Activated CD4-positive, alpha-beta T cell treated with anti-CD3 and anti-CD28 coated beads, Interleukin-2, amount 50 U/mL, for 16 hours (primary cell): ENCODE data around the gene CD244.

Experiments used
- DNase-seq: peaks from one replicate; pipeline ENCODE4 v3.0.0-alpha.2; 2020

Gene CD244

GRCh38 chr1:160841079-160841478 lies 21.6 kb downstream of the CD244 start:
- DNase-seq: no peak

DNA sequence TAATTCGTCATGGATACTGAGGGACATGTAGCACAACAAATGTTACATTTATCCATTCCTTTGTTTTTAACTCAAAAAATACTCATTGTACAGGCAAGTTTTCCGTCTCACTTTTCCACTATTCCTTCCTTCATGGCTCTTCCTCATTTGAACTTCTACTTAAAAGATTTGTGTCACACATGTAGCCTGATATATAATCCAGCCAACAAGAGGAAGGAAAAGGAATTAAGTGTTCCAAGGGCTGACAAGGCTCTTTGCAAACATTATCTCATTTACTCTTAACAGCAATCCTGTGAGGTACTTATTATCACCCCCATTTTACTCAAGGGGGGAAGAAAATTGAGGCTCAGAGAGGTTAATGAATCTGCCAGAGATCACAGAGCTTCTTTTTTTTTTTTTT lies 22.9 kb downstream of the CD244 start:
- no peak for DNase-seq

DNA sequence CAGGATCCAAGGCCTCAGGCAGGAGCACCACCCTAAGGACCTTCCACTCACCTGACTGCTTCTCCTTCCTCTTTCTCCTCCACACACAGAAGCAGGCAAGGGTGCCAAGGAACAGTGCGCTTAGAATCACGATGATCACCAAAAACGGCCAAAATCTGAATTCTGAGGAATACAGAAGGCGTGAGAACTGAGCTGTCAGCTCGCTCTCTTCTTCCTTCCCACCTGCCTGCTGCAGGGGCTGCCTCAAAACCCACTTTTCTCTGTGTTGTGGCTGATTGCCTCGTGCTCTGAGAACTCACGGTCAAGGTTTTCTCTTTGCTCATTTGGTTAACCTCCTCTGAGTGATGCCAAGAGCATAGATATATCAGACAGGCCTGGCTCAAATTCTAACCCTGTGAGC lies 23.8 kb downstream of the CD244 start:
- DNase-seq: no peak

- peak; percentile 94 for DNase-seq
Observed at GRCh38 chr1:160837558-160838205, 25.0 kb downstream of the CD244 start.

DNA sequence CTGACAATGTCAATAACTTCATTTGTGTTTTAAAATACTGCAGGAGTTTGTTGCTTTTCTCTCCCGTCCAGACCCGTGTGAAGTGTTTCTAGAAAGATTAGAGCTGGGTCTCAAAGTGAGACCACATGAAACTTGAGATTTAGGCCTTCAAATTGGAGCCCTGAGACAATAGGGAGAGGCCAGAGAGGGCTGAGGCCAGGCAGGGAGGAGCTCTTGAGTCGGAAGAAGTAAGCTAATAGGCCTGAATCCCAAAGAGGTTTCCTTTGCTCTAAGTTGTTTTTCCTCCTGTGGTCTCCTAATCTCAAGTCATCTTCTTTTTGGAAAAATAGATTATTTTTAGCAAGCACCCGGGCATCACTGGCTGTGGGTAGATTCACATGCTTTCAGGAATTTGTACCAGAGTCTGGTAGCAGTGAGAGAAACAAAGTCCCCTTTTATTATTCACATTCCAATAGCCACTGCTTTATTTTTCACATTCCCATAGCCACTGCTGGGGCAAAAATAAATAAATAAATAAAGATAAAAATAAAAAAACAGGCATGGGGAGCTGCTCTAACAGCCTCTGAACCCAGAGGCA lies 25.6 kb downstream of the CD244 start:
- no peak for DNase-seq

DNA sequence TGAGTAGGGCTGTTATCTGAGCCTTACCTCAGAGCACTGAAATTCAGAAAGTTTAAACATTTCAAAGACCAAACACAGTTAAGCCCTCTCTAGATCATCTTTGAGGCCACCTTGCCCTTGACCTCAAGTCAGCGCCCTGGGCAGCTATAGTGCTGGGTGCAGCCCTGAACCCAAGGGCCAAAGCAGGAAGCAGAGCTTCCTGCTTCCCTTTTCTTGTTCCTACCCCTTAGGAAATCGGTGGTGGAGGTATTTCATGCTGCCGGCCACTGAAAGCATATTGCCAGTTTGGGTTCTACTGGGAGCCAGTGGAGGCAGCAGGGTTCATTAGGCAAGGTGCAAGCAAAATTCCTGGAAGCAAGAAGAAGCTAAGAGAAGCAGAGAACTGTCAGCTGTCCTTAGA lies 26.1 kb downstream of the CD244 start:
- DNase-seq: no peak

DNA sequence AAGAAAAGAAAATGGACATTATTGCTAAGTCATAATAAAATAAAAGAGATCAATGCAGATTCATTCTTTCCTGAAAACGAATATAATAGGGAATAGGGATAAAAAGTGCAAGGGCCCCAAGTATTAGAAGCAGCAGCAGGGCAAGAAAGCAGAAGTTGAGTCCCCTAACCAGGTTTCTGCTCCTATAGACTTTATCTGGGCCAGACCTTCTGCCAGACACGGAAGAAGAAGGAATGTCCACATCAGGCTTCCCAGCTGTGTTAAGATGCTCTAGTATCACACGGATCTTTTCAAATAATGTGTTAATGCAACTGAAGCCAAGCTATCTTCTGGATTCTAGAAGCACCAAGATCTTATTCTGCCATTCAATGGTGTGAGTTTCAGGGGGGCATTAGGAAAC lies 26.9 kb downstream of the CD244 start:
- no peak for DNase-seq

GRCh38 chr1:160834945-160835565 lies 27.6 kb downstream of the CD244 start:
- peak; percentile 68 for DNase-seq

DNA sequence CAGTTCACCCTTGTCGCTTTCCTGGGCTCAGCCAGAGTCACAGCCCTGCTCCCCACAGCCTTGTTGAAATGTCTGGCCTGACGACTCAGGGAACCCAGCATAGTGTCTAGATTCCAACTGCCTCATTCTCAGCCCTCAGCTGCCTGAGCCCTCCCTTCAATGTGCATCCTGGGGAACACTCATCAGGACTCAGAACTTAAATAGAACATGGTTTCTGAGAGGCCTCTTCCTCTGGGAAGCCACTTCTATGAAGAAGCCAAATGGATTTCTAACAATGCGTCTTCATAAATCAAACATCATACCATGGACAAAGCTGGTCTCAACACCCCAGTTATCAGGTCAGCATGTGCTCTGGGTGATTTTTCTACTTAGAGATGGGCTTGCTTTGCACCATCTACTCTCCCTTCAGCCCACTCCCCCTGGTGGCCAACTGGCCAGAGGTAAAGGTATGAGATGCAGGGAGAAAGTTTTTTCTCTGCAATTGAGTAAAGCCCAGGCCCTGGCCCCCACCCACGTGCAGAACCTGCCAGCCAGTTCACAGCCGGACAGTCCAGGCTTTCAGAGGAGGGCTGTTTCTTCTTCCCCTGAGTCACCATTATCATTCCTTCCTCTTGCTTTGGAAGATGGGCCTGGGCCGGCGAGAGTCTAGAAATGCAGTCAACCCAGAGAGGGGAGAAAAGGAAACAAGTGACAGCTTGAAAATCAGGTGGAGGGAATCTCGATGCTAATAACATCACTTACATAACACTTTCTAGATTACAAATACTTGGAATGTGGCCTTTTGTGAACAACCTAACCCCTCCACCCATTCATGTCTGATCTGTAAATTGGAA lies 32.1 kb downstream of the CD244 start:
- DNase-seq: peak; percentile 74

DNA sequence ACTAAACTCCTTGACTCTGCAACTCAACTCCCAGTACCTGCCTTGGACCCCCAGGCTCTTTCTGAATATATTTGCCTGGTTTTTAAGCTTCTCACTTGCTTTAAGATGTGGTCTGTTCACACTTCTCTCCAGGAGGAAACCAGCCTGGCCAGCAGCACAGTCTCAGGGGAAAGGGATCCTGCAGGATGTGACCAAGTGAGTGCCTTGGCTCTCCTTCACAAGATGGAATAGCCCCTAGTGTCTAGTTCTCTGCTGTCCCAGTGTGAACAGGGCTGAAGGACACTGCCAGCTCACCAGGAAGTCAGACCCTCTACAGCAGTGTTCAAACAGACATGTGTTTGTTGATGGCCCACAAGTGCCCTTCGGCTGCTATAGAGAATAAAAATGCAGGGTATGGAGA lies 32.9 kb downstream of the CD244 start:
- DNase-seq: no peak

DNA sequence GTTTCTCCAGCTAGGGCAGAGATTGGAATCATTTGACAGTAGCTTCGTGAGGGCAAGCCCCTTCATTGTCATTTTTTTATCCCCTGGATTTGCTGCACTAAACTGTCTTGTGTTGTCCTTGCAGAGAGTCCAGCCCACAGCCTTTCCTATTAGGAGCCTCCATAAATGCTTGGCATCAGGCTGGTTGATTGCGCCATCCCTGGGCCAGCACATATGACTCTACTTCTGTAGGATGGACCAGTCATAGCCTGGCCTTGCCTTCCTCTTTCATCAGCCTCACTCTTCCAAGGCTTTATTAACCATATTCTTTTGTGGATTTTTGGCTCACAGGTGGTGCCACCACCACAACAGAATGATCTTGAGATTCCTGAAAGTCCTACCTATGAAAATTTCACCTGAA lies 35.3 kb downstream of the CD244 start:
- DNase-seq: no peak

DNA sequence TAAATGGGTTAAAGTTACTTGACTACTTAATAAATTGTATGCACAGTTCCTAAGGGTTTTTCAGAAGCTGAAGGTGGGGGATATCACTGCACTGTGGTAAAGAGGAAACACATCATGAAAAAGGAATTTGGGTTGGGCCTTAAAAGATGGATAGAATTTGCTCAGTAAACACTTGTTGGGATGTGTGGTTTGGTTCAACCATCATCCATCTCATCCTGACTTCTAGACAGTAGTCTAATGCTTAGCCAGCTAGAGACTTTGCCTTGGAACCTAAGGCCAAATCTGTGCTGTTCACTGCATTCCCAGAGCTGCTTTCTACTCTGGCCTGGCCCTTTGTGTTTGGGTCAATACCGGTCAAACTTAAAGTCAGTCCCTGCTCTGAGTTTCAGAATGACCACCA lies 36.1 kb downstream of the CD244 start:
- DNase-seq: no peak

DNA sequence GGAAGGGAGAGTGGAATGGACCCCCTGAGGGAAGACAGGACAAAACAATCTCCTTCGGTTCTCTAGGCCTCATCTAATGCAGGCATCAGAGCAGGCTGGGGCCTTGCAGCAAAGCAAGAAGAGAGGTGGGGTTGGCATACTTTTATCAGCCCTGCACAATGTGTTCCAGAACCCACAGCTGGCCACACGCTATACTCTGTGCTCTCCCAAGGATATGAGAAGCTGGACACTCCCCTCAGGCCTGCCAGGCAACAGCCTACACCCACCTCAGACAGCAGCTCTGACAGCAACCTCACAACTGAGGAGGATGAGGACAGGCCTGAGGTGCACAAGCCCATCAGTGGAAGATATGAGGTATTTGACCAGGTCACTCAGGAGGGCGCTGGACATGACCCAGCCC lies 39.4 kb downstream of the CD244 start:
- DNase-seq: no peak

DNA sequence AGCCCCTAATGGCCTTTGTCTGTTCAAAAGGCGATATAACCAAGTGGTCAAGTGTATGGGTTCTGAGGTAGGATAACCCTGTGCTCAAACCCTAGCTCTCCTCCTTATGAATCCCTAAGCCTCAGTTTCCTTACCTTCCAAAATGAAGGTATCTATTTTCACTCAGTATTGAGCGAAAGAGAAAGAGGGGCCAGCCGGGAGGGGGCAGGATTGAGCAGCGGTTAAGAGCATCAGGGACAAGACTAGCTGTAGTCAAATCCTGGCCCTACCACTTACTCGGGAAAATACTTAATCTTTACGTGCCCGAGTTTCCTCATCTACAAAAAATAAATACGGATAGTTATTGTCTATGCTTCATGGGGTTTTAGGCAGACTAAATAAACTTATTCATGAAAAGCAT lies 41.1 kb downstream of the CD244 start:
- DNase-seq: no peak

DNA sequence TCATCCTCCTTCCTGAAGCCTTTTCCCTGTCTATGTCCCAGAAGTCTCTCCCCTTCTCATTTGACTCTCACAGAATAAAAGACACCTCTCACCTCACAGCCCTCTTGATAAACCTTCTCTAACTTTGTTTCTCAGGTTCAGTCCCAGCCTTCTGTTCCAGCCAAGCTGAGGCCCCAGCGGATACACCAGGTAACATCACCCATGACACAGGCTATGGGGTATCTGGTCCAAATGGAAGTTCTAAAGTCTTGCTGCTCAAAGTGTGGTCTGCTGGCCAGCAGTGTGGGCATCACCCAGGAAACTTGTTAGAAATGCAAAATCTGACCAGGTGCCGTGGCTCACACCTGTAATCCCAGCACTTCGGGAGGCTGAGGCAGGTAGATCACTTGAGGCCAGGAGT lies 43.5 kb downstream of the CD244 start:
- no peak for DNase-seq

- no peak for DNase-seq
Observed at GRCh38 chr1:160818207-160818937, 44.3 kb downstream of the CD244 start.

- no peak for DNase-seq
Observed at GRCh38 chr1:160814856-160815255, 47.8 kb downstream of the CD244 start.

GRCh38 chr1:160814316-160814715 lies 48.4 kb downstream of the CD244 start:
- DNase-seq: no peak

DNA sequence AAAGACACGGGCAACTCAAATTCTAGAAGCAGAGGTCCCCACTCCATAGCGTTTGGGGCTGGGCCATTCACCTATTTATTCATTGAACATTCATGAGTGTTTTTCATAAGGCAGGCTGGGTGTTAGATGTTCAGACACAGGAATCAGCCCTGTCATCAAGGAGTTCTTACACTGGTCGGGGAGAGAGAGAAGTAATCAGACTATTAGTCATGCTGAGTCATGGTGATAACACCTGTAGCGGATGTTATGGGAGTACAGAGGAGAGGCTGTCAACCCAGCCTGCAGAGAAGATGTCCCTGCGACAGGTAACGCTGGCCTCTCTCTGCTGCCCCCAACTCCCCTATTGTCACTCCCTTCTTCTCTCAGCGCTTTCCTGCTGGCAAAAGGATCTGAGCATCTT lies 49.5 kb downstream of the CD244 start:
- peak; percentile 74 for DNase-seq

GRCh38 chr1:160811147-160811546 lies 51.5 kb downstream of the CD244 start:
- DNase-seq: peak; percentile 29

GRCh38 chr1:160810486-160810885 lies 52.2 kb downstream of the CD244 start:
- no peak for DNase-seq

GRCh38 chr1:160808289-160808688 lies 54.4 kb downstream of the CD244 start:
- no peak for DNase-seq

- no peak for DNase-seq
Observed at GRCh38 chr1:160807738-160808137, 54.9 kb downstream of the CD244 start.
